ENCODE results near the gene LIN7C.

GRCh38 chr11:27489092-27489491 lies 17.5 kb downstream of the LIN7C start:
- no peak for TF ChIP-seq POLR2A (IDR thresholded peaks at IDR 0.05)
- TF ChIP-seq EP300 (IDR thresholded peaks at IDR 0.05), result no peak
- TF ChIP-seq CTCF (IDR thresholded peaks at IDR 0.05), result no peak
